MM.1S (cell line): ENCODE measurements around the gene GID8.

ENCODE experiments used
- EZH2 ChIP-seq: fragments of 300-600 bp; sonication (generic); optimal IDR thresholded peaks from 2 replicates; pipeline ENCODE3; 2017; ENCODE audit warnings: low read depth, mild to moderate bottlenecking, antibody characterized with exemption, low read length, mixed read lengths
- TF ChIP-seq, protein P1 (sequence below): fragments of 300-600 bp; sonication (generic); IDR thresholded peaks from 2 replicates; pipeline ENCODE4 v1.5.1; 2016; ENCODE audit warnings: antibody characterized with exemption, low read length, mixed read lengths

DNA sequence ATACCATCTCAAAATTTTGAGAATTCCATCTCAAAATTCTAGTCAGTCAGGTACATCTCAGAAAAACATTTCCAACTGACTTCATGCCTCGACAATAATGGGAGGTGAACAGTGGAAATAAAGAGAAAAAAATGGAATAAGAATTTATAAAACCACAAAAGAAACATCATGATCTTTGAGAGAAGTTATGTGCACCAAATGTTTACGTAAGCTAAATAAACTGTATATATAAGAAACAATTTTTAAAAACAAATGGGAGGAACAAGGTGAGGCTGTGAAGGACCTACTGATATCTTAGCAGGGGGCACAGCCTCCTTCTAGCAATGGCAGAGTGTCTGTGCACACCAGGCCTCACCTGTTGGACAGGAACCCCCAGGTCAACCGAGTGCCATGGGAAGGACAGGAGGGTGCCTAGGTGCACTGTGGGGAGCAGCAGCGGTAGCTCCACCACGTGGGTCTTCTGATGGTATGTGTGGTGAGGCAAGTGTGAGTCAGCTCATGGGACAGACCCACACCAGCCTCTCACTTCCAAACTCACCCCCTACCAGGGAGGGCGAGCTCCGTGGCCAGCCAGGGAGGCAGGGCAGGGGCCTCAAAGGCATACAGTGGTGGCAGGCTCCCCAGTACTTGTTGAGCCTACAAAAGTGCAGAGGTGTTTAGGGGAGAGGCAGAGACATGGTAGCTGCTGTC lies 34.9 kb upstream of the GID8 start:
- TF ChIP-seq EZH2, result no peak
- TF ChIP-seq, protein P1, sequence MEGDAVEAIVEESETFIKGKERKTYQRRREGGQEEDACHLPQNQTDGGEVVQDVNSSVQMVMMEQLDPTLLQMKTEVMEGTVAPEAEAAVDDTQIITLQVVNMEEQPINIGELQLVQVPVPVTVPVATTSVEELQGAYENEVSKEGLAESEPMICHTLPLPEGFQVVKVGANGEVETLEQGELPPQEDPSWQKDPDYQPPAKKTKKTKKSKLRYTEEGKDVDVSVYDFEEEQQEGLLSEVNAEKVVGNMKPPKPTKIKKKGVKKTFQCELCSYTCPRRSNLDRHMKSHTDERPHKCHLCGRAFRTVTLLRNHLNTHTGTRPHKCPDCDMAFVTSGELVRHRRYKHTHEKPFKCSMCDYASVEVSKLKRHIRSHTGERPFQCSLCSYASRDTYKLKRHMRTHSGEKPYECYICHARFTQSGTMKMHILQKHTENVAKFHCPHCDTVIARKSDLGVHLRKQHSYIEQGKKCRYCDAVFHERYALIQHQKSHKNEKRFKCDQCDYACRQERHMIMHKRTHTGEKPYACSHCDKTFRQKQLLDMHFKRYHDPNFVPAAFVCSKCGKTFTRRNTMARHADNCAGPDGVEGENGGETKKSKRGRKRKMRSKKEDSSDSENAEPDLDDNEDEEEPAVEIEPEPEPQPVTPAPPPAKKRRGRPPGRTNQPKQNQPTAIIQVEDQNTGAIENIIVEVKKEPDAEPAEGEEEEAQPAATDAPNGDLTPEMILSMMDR, result no peak
